HFFc6 (cell line): ENCODE results near the gene ATP8A1. TPM values are rescaled to one million over a fixed set of nuclear protein-coding genes. Genes with fewer than 3 reads are reported as not detected.

Source experiments
- DNase-seq: peaks from one replicate; pipeline ENCODE4 v3.0.0-alpha.2; 2018
- H3K27ac Mint-ChIP-seq: 2 replicates; pipeline ENCODE4 v1.8.0; 2020; ENCODE audit warnings: mild to moderate bottlenecking, mixed read lengths
- H3K27me3 Mint-ChIP-seq: 2 replicates; pipeline ENCODE4 v1.8.0; 2021; ENCODE audit warnings: mild to moderate bottlenecking, moderate library complexity, mixed read lengths; ENCODE audit not compliant: insufficient read depth
- H3K36me3 Mint-ChIP-seq: 2 replicates; pipeline ENCODE4 v1.8.0; 2021; ENCODE audit warnings: low read depth, mixed read lengths
- H3K4me1 Mint-ChIP-seq: 2 replicates; pipeline ENCODE4 v1.8.0; 2020; ENCODE audit warnings: low read depth, mixed read lengths
- H3K4me3 Mint-ChIP-seq: 2 replicates; pipeline ENCODE4 v1.8.0; 2020; ENCODE audit warnings: mild to moderate bottlenecking, moderate library complexity, mixed read lengths
- H3K9me3 Mint-ChIP-seq: 2 replicates; pipeline ENCODE4 v1.8.0; 2020; ENCODE audit warnings: mild to moderate bottlenecking, mixed read lengths
- CTCF ChIP-seq: fragments of 200-600 bp; sonication (generic); IDR thresholded peaks from 2 replicates; pipeline ENCODE4 v1.5.0; 2021; ENCODE audit warnings: antibody characterized with exemption, mild to moderate bottlenecking
- total RNA-seq, 6 experiments: library from RNA; stranded (reverse); fragmentation: NEBNext Ultra II Directional; extraction: Animal tissue kit (Norgen Biotek cat#: 25700); gene quantifications; 2 replicates in 1 of 6; 3 replicates in 5 of 6; pipeline ENCODE4 v1.2.3, GENCODE V29; 2021

The ATP8A1 gene
- total RNA-seq, 6 experiments from 2014 or later: 0.03 to 0.28 (median 0.11) TPM

- no peaks in the 10 kb centered on the region for H3K9me3 Mint-ChIP-seq
- H3K36me3 Mint-ChIP-seq: no peaks in the 10 kb centered on the region
- no peaks in the 10 kb centered on the region for H3K27me3 Mint-ChIP-seq
- TF ChIP-seq CTCF: peak; percentile 81
- H3K4me3 Mint-ChIP-seq: no peak overlapping the region
- no peaks in the 10 kb centered on the region for H3K4me1 Mint-ChIP-seq
- no peak overlapping the region for H3K27ac Mint-ChIP-seq
- peak; percentile 51 for DNase-seq
These were observed 88.2 kb downstream of the ATP8A1 start for GRCh38 chr4:42568610-42569207.

GRCh38 chr4:42566835-42567234 lies 90.1 kb downstream of the ATP8A1 start:
- H3K27ac Mint-ChIP-seq: no peak overlapping the region
- no peaks in the 10 kb centered on the region for H3K9me3 Mint-ChIP-seq
- no peaks in the 10 kb centered on the region for H3K27me3 Mint-ChIP-seq
- H3K4me3 Mint-ChIP-seq: no peak overlapping the region
- no peak for DNase-seq
- no peaks in the 10 kb centered on the region for H3K36me3 Mint-ChIP-seq
- H3K4me1 Mint-ChIP-seq: no peaks in the 10 kb centered on the region
- TF ChIP-seq CTCF: no peak

GRCh38 chr4:42562016-42562415 lies 94.9 kb downstream of the ATP8A1 start:
- no peak for TF ChIP-seq CTCF
- Mint-ChIP-seq H3K27me3 (no peaks in the 10 kb centered on the region), H3K36me3 (no peaks in the 10 kb centered on the region), H3K4me3 (no peak overlapping the region), H3K9me3 (no peaks in the 10 kb centered on the region), H3K27ac (no peak overlapping the region), H3K4me1 (no peaks in the 10 kb centered on the region)
- DNase-seq: no peak

- no peaks in the 10 kb centered on the region for H3K36me3 Mint-ChIP-seq
- no peak overlapping the region for H3K4me3 Mint-ChIP-seq
- H3K4me1 Mint-ChIP-seq: no peaks in the 10 kb centered on the region
- no peak for TF ChIP-seq CTCF
- H3K27me3 Mint-ChIP-seq: no peaks in the 10 kb centered on the region
- H3K27ac Mint-ChIP-seq: no peak overlapping the region
- no peak for DNase-seq
- H3K9me3 Mint-ChIP-seq: no peaks in the 10 kb centered on the region
These were observed 95.9 kb downstream of the ATP8A1 start for GRCh38 chr4:42561031-42561430.

GRCh38 chr4:42560467-42560861 lies 96.4 kb downstream of the ATP8A1 start:
- no peaks in the 10 kb centered on the region for H3K27me3 Mint-ChIP-seq
- H3K27ac Mint-ChIP-seq: no peak overlapping the region
- H3K4me1 Mint-ChIP-seq: no peaks in the 10 kb centered on the region
- H3K4me3 Mint-ChIP-seq: no peak overlapping the region
- H3K36me3 Mint-ChIP-seq: no peaks in the 10 kb centered on the region
- TF ChIP-seq CTCF: no peak
- no peaks in the 10 kb centered on the region for H3K9me3 Mint-ChIP-seq
- DNase-seq: no peak

GRCh38 chr4:42558156-42558555 lies 98.7 kb downstream of the ATP8A1 start:
- H3K9me3 Mint-ChIP-seq: peaks cover 10% of the 10 kb centered on the region
- no peak overlapping the region for H3K27ac Mint-ChIP-seq
- no peak for TF ChIP-seq CTCF
- no peak for DNase-seq
- H3K36me3 Mint-ChIP-seq: no peaks in the 10 kb centered on the region
- H3K4me3 Mint-ChIP-seq: no peak overlapping the region
- H3K4me1 Mint-ChIP-seq: no peaks in the 10 kb centered on the region
- H3K27me3 Mint-ChIP-seq: no peaks in the 10 kb centered on the region
